ENCODE data around the gene GNG14. TPM values are rescaled to one million over a fixed set of nuclear protein-coding genes. Genes with fewer than 3 reads are reported as not detected.

GNG14 gene
- total and polyA plus RNA-seq, 2 of the 4 experiments (the other 2 are of a cell fraction) = not detected

- H3K27ac ChIP-seq (ENCODE audit: insufficient read depth, low read length) = peak overlapping the region; percentile 68
- 0% methylated on average over 3 of the region's 7 CpGs; no CpG with 5 or more reads in 1 of the 2 experiments for WGBS, 2 experiments (ENCODE audit: extremely low coverage in 2 of 2, insufficient read length in 1 of 2)
- H3K18ac ChIP-seq (ENCODE audit: low read depth, low read length) = no peak overlapping the region
- in situ Hi-C loops (cut with MboI; ENCODE audit: low sequenced_read_pairs) = no loop called here
- no peaks in the 10 kb centered on the region for H3K9me3 ChIP-seq (ENCODE audit: control insufficient read depth, insufficient read depth, low read length)
- H4K8ac ChIP-seq (ENCODE audit: low read depth in 2 of 2, low read length in 2 of 2) = peak overlapping the region; percentile 83 to 95
- peak overlapping the region; percentile 99 for H2AK9ac ChIP-seq (replicated peaks; ENCODE audit: low read depth, low read length, poor library complexity)
- H4K91ac ChIP-seq (ENCODE audit: insufficient read depth, low read depth, low read length) = peak overlapping the region; percentile 75
- H3K9ac ChIP-seq (ENCODE audit: low read depth, low read length) = peak overlapping the region; percentile 69
- peak; percentile 12 for DNase-seq
- H2AK5ac ChIP-seq (ENCODE audit: low read depth, low read length) = peak overlapping the region; percentile 80
- dilution Hi-C loops (cut with HindIII; ENCODE audit: low sequenced_read_pairs, unreplicated experiment) = no loop called here
- H3K27me3 ChIP-seq (ENCODE audit: control insufficient read depth, insufficient read depth, low read length) = no peaks in the 10 kb centered on the region
- H3K4me2 ChIP-seq (ENCODE audit: low read depth, low read length) = peak overlapping the region; percentile 88
- 0 out of 2 replicates have a peak, but pooled peaks have one; percentile 6 for TF ChIP-seq POLR2A (IDR thresholded peaks at IDR 0.05; ENCODE audit: low read depth, low read length)
- TF ChIP-seq CEBPB (IDR thresholded peaks at IDR 0.05; ENCODE audit: low read depth, low read length) = no peak
- no peak for TF ChIP-seq SMC3 (IDR thresholded peaks at IDR 0.05; ENCODE audit: low read depth, low read length)
- no peak for ATAC-seq (ENCODE audit: low read depth)
- ChIA-PET POLR2A (ENCODE audit: unreplicated experiment) (interaction anchor here (0.5 to 0.8 kb wide), 2 partner anchors 11 to 104 kb away, joined by 8 read pairs; partner anchors contain the start of gene TRIR), CTCF (interaction anchor here (0.6 to 2.2 kb wide), 4 partner anchors 10 to 1077 kb away, joined by 3 to 8 read pairs (median 5); partner anchors contain the start of gene TRIR)
- peaks cover 10% of the 10 kb centered on the region; the same call in 1 of the 2 replicates for H3K9me1 ChIP-seq (ENCODE audit: insufficient read depth, low read length)
- peak overlapping the region; percentile 53 for H3K4me3 ChIP-seq (ENCODE audit: insufficient read depth, low read depth, low read length)
- H2BK20ac ChIP-seq (ENCODE audit: low read depth, low read length) = no peak overlapping the region
- peak overlapping the region; percentile 68 for H2BK5ac ChIP-seq (ENCODE audit: low read depth, low read length, poor library complexity, severe bottlenecking)
- intact Hi-C loops (cut with micrococcal nuclease) = no loop called here
- peak overlapping the region; percentile 79 for H3K14ac ChIP-seq (replicated peaks; ENCODE audit: low read depth, low read length)
- peaks cover 12% of the 10 kb centered on the region for H3K36me3 ChIP-seq (ENCODE audit: control insufficient read depth, insufficient read depth, low read length)
- peak overlapping the region; percentile 94 for H2AFZ ChIP-seq (replicated peaks; ENCODE audit: low read length, poor library complexity)
- H3K4ac ChIP-seq (ENCODE audit: low read depth, low read length) = peak overlapping the region; percentile 85
- H3K79me1 ChIP-seq (ENCODE audit: low read depth in 1 of 2, low read length in 2 of 2) = peaks cover 15 to 49% of the 10 kb centered on the region in 2 experiments; a peak in 3 of 4 replicates
- peak overlapping the region; percentile 91 for H3K56ac ChIP-seq (ENCODE audit: extremely low read depth, insufficient read depth, low read length)
- peak overlapping the region; percentile 73 for H4K5ac ChIP-seq (ENCODE audit: low read depth, low read length)
- H3K23ac ChIP-seq (ENCODE audit: low read depth, low read length) = peak overlapping the region; percentile 95
- peak overlapping the region; percentile 35 for H2BK120ac ChIP-seq (ENCODE audit: low read depth, low read length)
- H3K4me1 ChIP-seq (ENCODE audit: control insufficient read depth, insufficient read depth, low read length) = peaks cover 4% of the 10 kb centered on the region
- BruUV-seq (replicated peaks) = no TSS peak
- 0 out of 2 replicates have a peak, but pooled peaks cover 8% of the 10 kb centered on the region for H4K20me1 ChIP-seq (ENCODE audit: insufficient read depth, low read length)
- peak overlapping the region; percentile 10; the same call in 1 of the 3 replicates for H2BK15ac ChIP-seq (ENCODE audit: low read depth, low read length)
Observed at GRCh38 chr19:12723381-12723640, 35.5 kb downstream of the GNG14 start.

Measured in IMR-90 (cell line).